COR-L47 (cell line): ENCODE results near the gene ATXN7L1.
"Not testable (repeated sequence)": the region's sequence is repeated elsewhere in the genome, so short reads cannot be mapped to it uniquely, and the experiment has no call there.

Source experiments
- DNase-seq: peaks from one replicate; lab custom pipeline; 2025; lab: John Stamatoyannopoulos, UW

ATXN7L1 gene

GRCh38 chr7:105617280-105618015, 259.0 kb downstream of the ATXN7L1 start:
- no peak for DNase-seq

- no peak for DNase-seq
Observed at GRCh38 chr7:105614341-105614840, 262.0 kb downstream of the ATXN7L1 start.

DNA sequence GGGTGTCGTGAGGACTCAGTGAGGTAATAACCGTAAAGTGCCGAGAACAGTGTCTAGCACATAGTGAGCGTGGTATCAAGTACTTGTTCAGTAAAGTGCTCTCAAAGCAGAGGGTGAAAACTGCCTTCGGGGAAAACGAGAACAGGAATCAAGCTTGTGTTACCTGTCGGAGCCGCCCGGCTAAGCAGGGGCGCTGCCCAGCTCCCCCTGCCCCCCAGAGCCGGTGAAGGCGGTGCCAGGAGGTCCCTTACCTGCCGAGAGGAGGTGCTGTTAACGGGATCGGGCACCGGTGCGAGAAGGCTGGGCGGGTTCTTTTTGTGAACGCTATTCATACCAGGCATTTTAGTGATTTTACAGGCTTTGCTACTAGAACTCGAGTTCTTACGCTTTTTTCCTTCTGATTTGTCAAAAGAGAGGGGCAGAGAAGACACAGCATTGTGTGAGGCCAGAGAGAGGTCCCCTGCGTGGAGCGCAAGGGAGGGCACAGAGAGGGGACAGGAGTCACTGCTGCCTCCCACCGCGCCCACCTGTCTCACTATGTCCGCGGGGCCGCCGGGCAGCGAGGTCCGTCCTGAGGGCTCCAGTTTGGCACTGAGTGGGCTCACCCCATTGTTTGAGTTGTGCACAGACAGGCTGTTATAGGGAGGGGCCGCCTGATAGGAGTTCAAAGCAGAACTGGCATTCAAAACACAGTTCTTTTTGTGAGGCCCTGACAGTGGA, 262.6 kb downstream of the ATXN7L1 start:
- no peak for DNase-seq

DNA sequence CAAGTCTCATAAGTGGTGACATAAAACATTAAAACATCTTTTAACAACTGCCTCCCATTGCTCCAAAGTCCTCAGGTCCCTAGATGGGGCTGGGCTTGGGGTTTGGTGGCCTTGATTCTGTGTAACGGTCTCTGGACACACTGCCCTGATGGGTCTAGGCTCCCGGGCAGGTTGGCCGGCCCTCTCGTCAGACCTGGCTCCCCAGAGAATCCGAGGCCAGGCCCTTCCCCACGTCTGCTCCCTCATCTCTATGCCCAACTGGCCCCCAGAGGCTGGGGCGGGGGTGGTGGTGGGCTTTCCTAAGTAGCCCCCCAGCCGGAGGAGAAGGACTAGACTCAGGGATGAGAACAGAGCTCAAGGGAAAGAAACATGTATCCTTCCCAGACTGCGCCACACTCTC, 263.6 kb downstream of the ATXN7L1 start:
- no peak for DNase-seq

- no peak for DNase-seq
Observed at GRCh38 chr7:105611856-105612775, 264.3 kb downstream of the ATXN7L1 start.

DNA sequence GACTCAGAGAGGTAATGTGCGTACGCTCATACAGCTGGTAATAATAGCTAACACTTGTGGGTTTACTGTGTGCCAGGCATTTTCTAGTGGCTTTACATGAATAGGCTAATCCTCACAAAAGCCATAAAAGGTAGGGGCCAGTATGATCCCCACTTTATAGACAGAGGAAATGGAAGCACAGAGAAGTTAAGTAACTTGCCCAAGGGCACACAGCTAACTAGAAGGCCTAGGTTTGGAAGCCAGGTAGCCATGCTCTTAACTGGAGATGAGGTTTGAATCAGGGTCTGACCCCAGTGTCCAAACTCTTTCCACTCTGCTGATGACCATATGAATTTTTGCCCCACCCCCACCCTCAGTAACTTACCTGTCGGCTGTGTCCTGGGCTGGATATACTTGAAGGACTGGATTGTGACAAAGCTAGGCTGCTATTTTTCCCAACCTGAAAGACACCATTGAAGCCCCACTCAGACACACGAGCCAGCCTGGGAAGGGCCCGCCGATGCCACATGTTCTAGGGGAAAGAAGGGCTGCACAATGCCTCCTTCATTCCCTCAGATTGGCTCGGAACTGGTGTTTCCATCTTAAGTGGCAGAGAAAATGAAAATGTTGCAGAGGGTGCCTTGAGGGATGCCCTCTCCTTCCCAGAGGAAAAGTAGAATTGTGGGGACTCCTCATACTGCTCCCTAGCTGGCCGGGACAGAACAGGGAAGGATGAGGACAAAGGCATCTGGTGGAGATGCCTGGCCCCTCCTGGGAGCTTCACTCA, 266.1 kb downstream of the ATXN7L1 start:
- no peak for DNase-seq

- DNase-seq: no peak
Observed at GRCh38 chr7:105602325-105603305, 273.8 kb downstream of the ATXN7L1 start.

DNA sequence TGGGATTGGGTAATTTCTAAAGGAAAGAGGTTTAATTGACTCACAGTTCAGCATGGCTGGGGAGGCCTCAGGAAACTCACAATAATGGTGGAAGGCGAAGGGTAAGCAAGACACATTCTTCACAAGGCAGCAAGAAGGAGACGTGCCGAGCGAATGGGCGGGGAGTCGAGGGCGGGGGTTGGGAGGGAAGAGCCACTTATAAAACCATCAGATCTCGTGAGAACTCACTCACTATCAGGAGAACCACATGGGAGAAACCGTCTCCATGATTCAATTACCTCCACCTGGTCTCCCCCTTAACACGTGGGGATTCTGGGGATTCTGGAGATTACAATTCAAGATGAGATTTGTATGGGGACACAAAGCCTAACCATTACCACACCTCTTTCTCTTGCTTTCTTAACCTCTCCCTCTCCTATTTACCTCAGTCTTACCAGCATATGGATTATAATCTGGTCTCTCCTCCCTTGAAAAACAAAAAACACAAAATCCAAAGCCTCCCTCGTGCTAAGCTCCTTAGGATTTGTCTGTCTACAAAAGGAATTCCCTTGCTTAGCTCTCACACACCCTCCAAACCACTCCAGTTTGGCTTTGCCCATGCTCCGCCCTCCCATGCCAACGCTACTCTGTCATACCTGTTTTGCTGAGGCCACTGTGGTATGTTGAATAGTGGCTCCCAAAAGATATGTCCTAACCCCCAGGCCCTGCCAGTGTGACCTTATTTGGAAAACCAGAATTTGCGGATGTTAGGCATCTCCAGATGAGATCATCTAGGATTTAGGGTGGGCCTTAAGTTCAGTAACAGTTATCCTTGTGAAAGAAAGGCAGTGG, 275.5 kb downstream of the ATXN7L1 start:
- no peak for DNase-seq

- no peak for DNase-seq
Observed at GRCh38 chr7:105599551-105599950, 276.8 kb downstream of the ATXN7L1 start.

- DNase-seq: not testable (repeated sequence)
Observed at GRCh38 chr7:105599080-105599479, 277.3 kb downstream of the ATXN7L1 start.

- DNase-seq: no peak
Observed at GRCh38 chr7:105596866-105597265, 279.5 kb downstream of the ATXN7L1 start.

- DNase-seq: no peak
Observed at GRCh38 chr7:105594034-105594433, 282.4 kb downstream of the ATXN7L1 start.

DNA sequence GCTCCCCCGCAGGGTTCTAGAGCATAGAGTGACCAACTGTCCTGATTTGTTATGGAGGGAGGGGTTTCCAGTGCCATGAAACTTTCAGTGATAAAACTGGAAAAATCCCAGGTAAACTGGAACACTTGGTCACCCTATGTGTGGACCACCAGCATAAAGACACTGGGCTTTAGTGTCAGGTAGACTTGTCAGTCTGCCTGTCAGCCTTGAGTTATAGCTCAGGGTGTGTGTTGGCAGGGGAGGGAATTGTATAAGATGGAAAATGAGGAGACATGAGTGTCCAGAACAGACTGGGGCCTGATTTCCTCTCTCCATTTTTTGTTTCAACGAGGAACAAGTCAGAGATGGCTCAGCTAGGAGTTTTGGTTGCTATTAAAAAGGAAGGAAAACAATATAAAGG, 284.9 kb downstream of the ATXN7L1 start:
- no peak for DNase-seq

GRCh38 chr7:105590793-105591192, 285.6 kb downstream of the ATXN7L1 start:
- DNase-seq: no peak

DNA sequence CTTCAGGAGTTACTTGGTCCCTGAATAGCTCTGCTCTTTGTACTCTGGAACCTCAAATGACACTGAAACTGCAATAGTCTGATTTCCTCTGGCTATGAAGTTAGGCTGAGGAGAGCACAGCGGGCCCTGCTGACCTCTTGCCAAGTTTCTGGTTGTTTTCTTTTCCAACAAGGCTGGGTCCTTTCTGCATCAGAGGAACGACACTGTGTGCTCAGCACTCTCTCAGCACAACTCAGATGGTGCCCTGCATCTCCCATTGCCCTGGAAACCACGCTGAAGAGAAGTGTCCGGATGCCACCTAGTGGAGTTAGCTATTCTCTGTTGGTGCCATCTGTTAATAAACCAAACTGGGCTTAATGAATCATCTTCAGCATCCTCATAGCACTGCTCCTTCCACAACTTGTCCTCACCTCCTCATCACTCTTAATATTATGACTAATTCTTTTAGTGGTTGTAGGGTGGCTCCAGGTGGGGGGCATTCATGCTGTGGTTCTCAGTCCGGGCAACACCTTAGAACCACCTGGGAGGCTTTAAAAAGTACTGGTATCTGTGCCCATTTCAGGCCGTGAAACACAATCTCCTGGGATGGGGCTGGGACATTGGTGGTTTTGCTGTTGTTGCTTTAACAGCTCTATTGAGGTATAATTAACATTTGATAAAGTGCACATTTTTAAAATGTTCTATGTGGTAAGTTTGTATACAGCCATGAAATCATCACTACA, 286.9 kb downstream of the ATXN7L1 start:
- peak; percentile 63 for DNase-seq

- peak; percentile 13 for DNase-seq
Observed at GRCh38 chr7:105587909-105588635, 288.3 kb downstream of the ATXN7L1 start.

DNA sequence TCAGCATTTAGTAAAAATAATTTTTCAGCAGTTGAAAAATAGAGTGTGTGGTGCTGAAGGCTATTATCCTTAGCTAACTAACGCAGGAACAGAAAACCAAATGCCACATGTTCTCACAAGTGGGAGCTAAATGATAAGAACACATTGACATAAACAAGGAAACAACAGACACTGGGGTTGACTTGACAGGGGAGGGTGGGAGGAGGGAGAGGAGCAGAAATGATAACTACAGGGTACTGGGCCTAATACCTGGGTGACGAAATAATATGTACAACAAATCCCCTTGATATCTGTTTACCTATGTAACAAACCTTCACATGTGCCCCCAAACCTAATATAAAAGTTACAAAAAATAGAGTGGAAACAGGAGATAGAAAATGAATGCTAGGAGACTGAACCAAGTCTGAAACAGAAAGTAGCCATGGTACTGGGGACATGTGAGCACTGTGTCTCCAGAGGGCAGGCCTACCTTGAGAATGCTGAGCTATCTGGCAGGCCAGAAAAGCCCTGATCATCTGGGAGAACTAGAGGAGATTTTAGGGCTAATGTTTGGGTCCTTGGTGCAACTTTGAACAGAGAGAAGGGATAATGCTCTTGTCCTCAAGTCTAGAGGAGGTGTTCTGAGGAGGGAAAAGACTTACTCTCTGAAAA, 290.4 kb downstream of the ATXN7L1 start:
- DNase-seq: no peak
